HepG2 (cell line): ENCODE results near the gene ACAP3. TPM values are rescaled to one million over a fixed set of nuclear protein-coding genes. Genes with fewer than 3 reads are reported as not detected.

Source experiments
- ATRX ChIP-seq: sonication (generic); formaldehyde crosslinking; IDR thresholded peaks from 2 replicates; pipeline ENCODE4 v1.4.0; 2020; ENCODE audit warnings: missing genetic modification reagents, borderline replicate concordance
- CHD4 ChIP-seq: fragments of 200-600 bp; sonication (generic); IDR thresholded peaks from 2 replicates; pipeline ENCODE4 v1.7.0; 2017; ENCODE audit warnings: mild to moderate bottlenecking, low read length, borderline replicate concordance
- HNRNPLL ChIP-seq: fragments of 200-400 bp; formaldehyde crosslinking; IDR thresholded peaks from 2 replicates; pipeline ENCODE4 v1.6.1; 2017; ENCODE audit warnings: mild to moderate bottlenecking, low read depth, low read length; ENCODE audit not compliant: poor library complexity, severe bottlenecking
- MAFG ChIP-seq: sonication (generic); formaldehyde crosslinking; IDR thresholded peaks from 2 replicates; pipeline ENCODE4 v1.5.1; 2020; ENCODE audit warnings: mild to moderate bottlenecking, missing genetic modification reagents
- SAP130 ChIP-seq: IDR thresholded peaks from 2 replicates; pipeline ENCODE4 v1.6.1; 2016; ENCODE audit warnings: low read depth
- TAF15 ChIP-seq: fragments of 200-400 bp; formaldehyde crosslinking; IDR thresholded peaks from one replicate; pipeline ENCODE4 v1.6.1; 2018; ENCODE audit warnings: mild to moderate bottlenecking, low read depth, low read length; ENCODE audit not compliant: poor library complexity, severe bottlenecking
- ZNF432 ChIP-seq: sonication (generic); formaldehyde crosslinking; IDR thresholded peaks from 2 replicates; pipeline ENCODE4 v1.5.0; 2020; ENCODE audit warnings: missing genetic modification reagents, mild to moderate bottlenecking, borderline replicate concordance
- ZNF777 ChIP-seq: sonication (generic); formaldehyde crosslinking; IDR thresholded peaks from 2 replicates; pipeline ENCODE4 v1.4.0; 2020; ENCODE audit warnings: missing genetic modification reagents
- polyA plus RNA-seq, 8 experiments: library from polyadenylated mRNA; depleted of rRNA in 3 of 8; stranded (reverse) in 7 of 8; unstranded in 1 of 8; fragments of >200 nt; fragmentation: Illumina TruSeq in 4 of 8; extraction: Trizol in 4 of 8; gene quantifications; 2 replicates each; pipeline versions ENCODE4 v1.2.1 to v1.2.3, GENCODE V29; 2011 to 2016; ENCODE audit warnings: low read depth in 4 of 8, missing spikeins in 1 of 8, mixed read lengths in 1 of 8; ENCODE audit not compliant: insufficient read depth in 1 of 8
- total RNA-seq, 5 experiments: library from RNA; depleted of rRNA; stranded (reverse); fragments of >200 nt; fragmentation: Illumina TruSeq; extraction: Trizol; gene quantifications; 2 replicates each; pipeline ENCODE4 v1.2.3, GENCODE V29; 2016; ENCODE audit warnings: low read depth in 1 of 5
- TF ChIP-seq, protein P1 (sequence below): sonication (generic); formaldehyde crosslinking; IDR thresholded peaks from 2 replicates; pipeline ENCODE4 v1.4.0; 2020; ENCODE audit warnings: mild to moderate bottlenecking, missing genetic modification reagents
- TF ChIP-seq, protein P2 (sequence below): sonication (generic); formaldehyde crosslinking; IDR thresholded peaks from 2 replicates; pipeline ENCODE4 v1.4.0; 2020; ENCODE audit warnings: mild to moderate bottlenecking, missing genetic modification reagents, borderline replicate concordance
- TF ChIP-seq, protein P3 (sequence below): sonication (generic); formaldehyde crosslinking; IDR thresholded peaks from 2 replicates; pipeline ENCODE4 v1.5.1; 2020; ENCODE audit warnings: mild to moderate bottlenecking, missing genetic modification reagents, moderate library complexity
- TF ChIP-seq, protein P4 (sequence below): sonication (generic); formaldehyde crosslinking; IDR thresholded peaks from 2 replicates; pipeline ENCODE4 v1.8.0; 2022; ENCODE audit warnings: low read depth, missing genetic modification reagents

ACAP3 gene
- total and polyA plus RNA-seq, 2 of the 13 experiments (the other 11 are each of a cell fraction or from before 2014, with no cell fraction given): 29.4 to 50.8 TPM

DNA sequence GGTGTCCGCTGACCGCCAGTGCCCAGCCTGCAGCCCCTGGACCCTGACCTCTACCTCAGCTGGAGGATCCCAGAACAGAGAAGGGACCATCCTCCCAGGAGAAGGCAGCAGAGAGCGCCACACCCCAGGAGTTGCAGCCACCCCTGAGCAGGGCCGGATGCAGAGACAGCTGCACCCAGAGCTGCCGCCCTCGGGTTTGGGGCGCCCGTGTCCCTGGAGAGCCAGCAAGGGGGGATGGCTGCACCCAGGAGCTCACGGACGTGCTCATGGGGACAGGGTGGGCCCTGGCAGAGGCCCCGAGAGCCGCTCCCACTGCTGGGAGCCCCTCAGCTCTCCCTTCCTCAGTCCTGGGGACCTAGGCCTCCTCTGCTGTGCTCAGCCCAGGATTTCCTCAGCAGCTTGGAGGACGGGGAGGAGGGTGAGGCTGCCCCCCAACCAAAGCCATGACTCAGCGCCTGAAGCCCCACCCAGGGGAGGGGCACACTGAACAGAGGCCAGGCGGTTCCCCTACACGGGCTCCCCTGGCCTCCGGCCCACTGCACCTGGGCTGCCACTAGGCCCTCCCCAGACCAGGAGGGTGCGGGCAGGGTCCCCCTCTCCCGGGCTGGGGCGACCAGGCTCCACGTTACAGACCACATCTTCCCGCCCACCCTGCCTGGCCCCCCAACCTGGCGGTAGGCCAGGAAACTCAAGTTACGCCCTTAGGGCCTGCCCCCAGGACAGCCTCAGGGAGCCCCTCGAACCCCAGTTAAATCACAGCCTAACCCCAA lies 2.2 kb downstream of the ACAP3 start (continued):
- TF ChIP-seq, protein P1, sequence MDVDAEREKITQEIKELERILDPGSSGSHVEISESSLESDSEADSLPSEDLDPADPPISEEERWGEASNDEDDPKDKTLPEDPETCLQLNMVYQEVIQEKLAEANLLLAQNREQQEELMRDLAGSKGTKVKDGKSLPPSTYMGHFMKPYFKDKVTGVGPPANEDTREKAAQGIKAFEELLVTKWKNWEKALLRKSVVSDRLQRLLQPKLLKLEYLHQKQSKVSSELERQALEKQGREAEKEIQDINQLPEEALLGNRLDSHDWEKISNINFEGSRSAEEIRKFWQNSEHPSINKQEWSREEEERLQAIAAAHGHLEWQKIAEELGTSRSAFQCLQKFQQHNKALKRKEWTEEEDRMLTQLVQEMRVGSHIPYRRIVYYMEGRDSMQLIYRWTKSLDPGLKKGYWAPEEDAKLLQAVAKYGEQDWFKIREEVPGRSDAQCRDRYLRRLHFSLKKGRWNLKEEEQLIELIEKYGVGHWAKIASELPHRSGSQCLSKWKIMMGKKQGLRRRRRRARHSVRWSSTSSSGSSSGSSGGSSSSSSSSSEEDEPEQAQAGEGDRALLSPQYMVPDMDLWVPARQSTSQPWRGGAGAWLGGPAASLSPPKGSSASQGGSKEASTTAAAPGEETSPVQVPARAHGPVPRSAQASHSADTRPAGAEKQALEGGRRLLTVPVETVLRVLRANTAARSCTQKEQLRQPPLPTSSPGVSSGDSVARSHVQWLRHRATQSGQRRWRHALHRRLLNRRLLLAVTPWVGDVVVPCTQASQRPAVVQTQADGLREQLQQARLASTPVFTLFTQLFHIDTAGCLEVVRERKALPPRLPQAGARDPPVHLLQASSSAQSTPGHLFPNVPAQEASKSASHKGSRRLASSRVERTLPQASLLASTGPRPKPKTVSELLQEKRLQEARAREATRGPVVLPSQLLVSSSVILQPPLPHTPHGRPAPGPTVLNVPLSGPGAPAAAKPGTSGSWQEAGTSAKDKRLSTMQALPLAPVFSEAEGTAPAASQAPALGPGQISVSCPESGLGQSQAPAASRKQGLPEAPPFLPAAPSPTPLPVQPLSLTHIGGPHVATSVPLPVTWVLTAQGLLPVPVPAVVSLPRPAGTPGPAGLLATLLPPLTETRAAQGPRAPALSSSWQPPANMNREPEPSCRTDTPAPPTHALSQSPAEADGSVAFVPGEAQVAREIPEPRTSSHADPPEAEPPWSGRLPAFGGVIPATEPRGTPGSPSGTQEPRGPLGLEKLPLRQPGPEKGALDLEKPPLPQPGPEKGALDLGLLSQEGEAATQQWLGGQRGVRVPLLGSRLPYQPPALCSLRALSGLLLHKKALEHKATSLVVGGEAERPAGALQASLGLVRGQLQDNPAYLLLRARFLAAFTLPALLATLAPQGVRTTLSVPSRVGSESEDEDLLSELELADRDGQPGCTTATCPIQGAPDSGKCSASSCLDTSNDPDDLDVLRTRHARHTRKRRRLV (CRISPR knock-in tag): 0 out of 2 replicates have a peak, but pooled peaks have one; percentile 8
- TF ChIP-seq, protein P2, sequence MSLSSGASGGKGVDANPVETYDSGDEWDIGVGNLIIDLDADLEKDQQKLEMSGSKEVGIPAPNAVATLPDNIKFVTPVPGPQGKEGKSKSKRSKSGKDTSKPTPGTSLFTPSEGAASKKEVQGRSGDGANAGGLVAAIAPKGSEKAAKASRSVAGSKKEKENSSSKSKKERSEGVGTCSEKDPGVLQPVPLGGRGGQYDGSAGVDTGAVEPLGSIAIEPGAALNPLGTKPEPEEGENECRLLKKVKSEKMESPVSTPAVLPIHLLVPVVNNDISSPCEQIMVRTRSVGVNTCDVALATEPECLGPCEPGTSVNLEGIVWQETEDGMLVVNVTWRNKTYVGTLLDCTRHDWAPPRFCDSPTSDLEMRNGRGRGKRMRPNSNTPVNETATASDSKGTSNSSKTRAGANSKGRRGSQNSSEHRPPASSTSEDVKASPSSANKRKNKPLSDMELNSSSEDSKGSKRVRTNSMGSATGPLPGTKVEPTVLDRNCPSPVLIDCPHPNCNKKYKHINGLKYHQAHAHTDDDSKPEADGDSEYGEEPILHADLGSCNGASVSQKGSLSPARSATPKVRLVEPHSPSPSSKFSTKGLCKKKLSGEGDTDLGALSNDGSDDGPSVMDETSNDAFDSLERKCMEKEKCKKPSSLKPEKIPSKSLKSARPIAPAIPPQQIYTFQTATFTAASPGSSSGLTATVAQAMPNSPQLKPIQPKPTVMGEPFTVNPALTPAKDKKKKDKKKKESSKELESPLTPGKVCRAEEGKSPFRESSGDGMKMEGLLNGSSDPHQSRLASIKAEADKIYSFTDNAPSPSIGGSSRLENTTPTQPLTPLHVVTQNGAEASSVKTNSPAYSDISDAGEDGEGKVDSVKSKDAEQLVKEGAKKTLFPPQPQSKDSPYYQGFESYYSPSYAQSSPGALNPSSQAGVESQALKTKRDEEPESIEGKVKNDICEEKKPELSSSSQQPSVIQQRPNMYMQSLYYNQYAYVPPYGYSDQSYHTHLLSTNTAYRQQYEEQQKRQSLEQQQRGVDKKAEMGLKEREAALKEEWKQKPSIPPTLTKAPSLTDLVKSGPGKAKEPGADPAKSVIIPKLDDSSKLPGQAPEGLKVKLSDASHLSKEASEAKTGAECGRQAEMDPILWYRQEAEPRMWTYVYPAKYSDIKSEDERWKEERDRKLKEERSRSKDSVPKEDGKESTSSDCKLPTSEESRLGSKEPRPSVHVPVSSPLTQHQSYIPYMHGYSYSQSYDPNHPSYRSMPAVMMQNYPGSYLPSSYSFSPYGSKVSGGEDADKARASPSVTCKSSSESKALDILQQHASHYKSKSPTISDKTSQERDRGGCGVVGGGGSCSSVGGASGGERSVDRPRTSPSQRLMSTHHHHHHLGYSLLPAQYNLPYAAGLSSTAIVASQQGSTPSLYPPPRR: no peak
- TF ChIP-seq ATRX (CRISPR knock-in tag) (no peak), HNRNPLL (no peak), SAP130 (CRISPR knock-in tag) (peak; percentile 72), MAFG (CRISPR knock-in tag) (peak; percentile 56; the same call in 1 of the 2 replicates), CHD4 (no peak), TAF15 (no peak), ZNF777 (CRISPR knock-in tag) (peak; percentile 18; the same call in 1 of the 2 replicates), ZNF432 (CRISPR knock-in tag) (peak; percentile 64; the same call in 1 of the 2 replicates)
- TF ChIP-seq, protein P3, sequence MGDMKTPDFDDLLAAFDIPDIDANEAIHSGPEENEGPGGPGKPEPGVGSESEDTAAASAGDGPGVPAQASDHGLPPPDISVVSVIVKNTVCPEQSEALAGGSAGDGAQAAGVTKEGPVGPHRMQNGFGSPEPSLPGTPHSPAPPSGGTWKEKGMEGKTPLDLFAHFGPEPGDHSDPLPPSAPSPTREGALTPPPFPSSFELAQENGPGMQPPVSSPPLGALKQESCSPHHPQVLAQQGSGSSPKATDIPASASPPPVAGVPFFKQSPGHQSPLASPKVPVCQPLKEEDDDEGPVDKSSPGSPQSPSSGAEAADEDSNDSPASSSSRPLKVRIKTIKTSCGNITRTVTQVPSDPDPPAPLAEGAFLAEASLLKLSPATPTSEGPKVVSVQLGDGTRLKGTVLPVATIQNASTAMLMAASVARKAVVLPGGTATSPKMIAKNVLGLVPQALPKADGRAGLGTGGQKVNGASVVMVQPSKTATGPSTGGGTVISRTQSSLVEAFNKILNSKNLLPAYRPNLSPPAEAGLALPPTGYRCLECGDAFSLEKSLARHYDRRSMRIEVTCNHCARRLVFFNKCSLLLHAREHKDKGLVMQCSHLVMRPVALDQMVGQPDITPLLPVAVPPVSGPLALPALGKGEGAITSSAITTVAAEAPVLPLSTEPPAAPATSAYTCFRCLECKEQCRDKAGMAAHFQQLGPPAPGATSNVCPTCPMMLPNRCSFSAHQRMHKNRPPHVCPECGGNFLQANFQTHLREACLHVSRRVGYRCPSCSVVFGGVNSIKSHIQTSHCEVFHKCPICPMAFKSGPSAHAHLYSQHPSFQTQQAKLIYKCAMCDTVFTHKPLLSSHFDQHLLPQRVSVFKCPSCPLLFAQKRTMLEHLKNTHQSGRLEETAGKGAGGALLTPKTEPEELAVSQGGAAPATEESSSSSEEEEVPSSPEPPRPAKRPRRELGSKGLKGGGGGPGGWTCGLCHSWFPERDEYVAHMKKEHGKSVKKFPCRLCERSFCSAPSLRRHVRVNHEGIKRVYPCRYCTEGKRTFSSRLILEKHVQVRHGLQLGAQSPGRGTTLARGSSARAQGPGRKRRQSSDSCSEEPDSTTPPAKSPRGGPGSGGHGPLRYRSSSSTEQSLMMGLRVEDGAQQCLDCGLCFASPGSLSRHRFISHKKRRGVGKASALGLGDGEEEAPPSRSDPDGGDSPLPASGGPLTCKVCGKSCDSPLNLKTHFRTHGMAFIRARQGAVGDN (CRISPR knock-in tag): peak; percentile 48
- TF ChIP-seq, protein P4, sequence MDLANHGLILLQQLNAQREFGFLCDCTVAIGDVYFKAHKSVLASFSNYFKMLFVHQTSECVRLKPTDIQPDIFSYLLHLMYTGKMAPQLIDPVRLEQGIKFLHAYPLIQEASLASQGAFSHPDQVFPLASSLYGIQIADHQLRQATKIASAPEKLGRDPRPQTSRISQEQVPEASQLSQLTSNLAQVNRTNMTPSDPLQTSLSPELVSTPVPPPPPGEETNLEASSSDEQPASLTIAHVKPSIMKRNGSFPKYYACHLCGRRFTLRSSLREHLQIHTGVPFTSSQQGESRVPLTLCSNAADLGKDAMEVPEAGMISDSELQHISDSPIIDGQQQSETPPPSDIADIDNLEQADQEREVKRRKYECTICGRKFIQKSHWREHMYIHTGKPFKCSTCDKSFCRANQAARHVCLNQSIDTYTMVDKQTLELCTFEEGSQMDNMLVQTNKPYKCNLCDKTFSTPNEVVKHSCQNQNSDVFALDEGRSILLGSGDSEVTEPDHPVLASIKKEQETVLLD (CRISPR knock-in tag): no peak
